Naive thymus-derived CD4-positive, alpha-beta T cell (primary cell): Measurements from ENCODE around the gene AP1M1. TPM values are rescaled to one million over a fixed set of nuclear protein-coding genes. Genes with fewer than 3 reads are reported as not detected.
A peak's percentile ranks its signal among the peaks of the same experiment; 100 is the strongest.

Source experiments
- ATAC-seq: fragments of 150-1000 bp; cut with Tn5 transposase; 2 replicates; pipeline ENCODE4 v1.10.0; 2021; ENCODE audit warnings: mild to moderate bottlenecking, moderate library complexity
- CTCF ChIA-PET: fragments of 350-600 bp; sonication (Branson Sonifier 250); formaldehyde crosslinking; loops from one replicate; lab custom pipeline; 2021; ENCODE audit warnings: antibody characterized with exemption; lab: Charles Lee
- POLR2A ChIA-PET: fragments of 350-600 bp; sonication (Branson Sonifier 250); formaldehyde crosslinking; loops from one replicate; lab custom pipeline; 2021; ENCODE audit warnings: antibody characterized with exemption, inconsistent platforms; lab: Charles Lee
- DNase-seq, 9 donors: peaks; one replicate each; pipeline versions ENCODE4 v3.0.0 to v3.0.0-alpha.2; 2020 to 2022; ENCODE audit warnings: mixed read lengths in 1 of 9
- H3K27ac ChIP-seq: one replicate; pipeline ENCODE4 v1.7.0; 2013; ENCODE audit warnings: mild to moderate bottlenecking, low read depth, low read length, moderate library complexity
- H3K27me3 ChIP-seq, 2 donors: one replicate each; pipeline ENCODE4 v1.7.0; 2013; ENCODE audit warnings: low read length in 2 of 2, mild to moderate bottlenecking in 2 of 2, moderate library complexity in 2 of 2; ENCODE audit not compliant: control insufficient read depth in 2 of 2, insufficient read depth in 2 of 2
- H3K36me3 ChIP-seq, 3 experiments: 1 replicate in 2 of 3; 2 replicates in 1 of 3; pipeline ENCODE4 v1.7.0; 2013; ENCODE audit warnings: low read length in 3 of 3, mild to moderate bottlenecking in 3 of 3, moderate library complexity in 1 of 3; ENCODE audit not compliant: insufficient read depth in 3 of 3, control insufficient read depth in 2 of 3
- H3K4me1 ChIP-seq, 2 donors: one replicate each; pipeline ENCODE4 v1.7.0; 2013; ENCODE audit warnings: low read length in 2 of 2, mild to moderate bottlenecking in 2 of 2, moderate library complexity in 1 of 2; ENCODE audit not compliant: control insufficient read depth in 2 of 2, insufficient read depth in 2 of 2
- H3K4me3 ChIP-seq: 2 replicates; pipeline ENCODE4 v1.7.0; 2013; ENCODE audit warnings: mild to moderate bottlenecking, low read length
- H3K9me3 ChIP-seq, 3 experiments: 1 replicate in 2 of 3; 2 replicates in 1 of 3; pipeline ENCODE4 v1.7.0; 2013; ENCODE audit warnings: low read length in 3 of 3; ENCODE audit not compliant: control insufficient read depth in 2 of 3
- H3K27ac Mint-ChIP-seq, 9 donors: one replicate each; pipeline ENCODE4 v1.8.0; 2020 to 2022; ENCODE audit warnings: mixed read lengths in 9 of 9, mild to moderate bottlenecking in 8 of 9, moderate library complexity in 5 of 9, inconsistent platforms in 2 of 9
- H3K27me3 Mint-ChIP-seq, 5 donors: one replicate each; pipeline ENCODE4 v1.8.0; 2021 to 2022; ENCODE audit warnings: mixed read lengths in 5 of 5, mild to moderate bottlenecking in 1 of 5
- H3K36me3 Mint-ChIP-seq, 5 donors: one replicate each; pipeline ENCODE4 v1.8.0; 2020 to 2022; ENCODE audit warnings: mixed read lengths in 5 of 5, mild to moderate bottlenecking in 3 of 5, inconsistent platforms in 1 of 5
- H3K4me1 Mint-ChIP-seq, 7 donors: one replicate each; pipeline ENCODE4 v1.8.0; 2020 to 2022; ENCODE audit warnings: mixed read lengths in 7 of 7, mild to moderate bottlenecking in 3 of 7, inconsistent platforms in 1 of 7
- H3K4me3 Mint-ChIP-seq, 10 donors: one replicate each; pipeline ENCODE4 v1.8.0; 2020 to 2022; ENCODE audit warnings: mild to moderate bottlenecking in 10 of 10, mixed read lengths in 10 of 10, moderate library complexity in 6 of 10, inconsistent platforms in 2 of 10
- H3K9me3 Mint-ChIP-seq, 11 donors: one replicate each; pipeline ENCODE4 v1.8.0; 2020 to 2022; ENCODE audit warnings: mixed read lengths in 11 of 11, mild to moderate bottlenecking in 4 of 11, inconsistent platforms in 1 of 11, moderate library complexity in 1 of 11
- intact Hi-C, 2 donors: fragments of 100-400 bp; cut with micrococcal nuclease; formaldehyde crosslinking; loops; one replicate each; pipeline ENCODE4 v1.15.1; 2023
- polyA plus RNA-seq, 2 donors: library from polyadenylated mRNA; unstranded; fragments of 300-500 nt; fragmentation: Illumina TruSeq; gene quantifications; one replicate each; pipeline ENCODE4 v1.2.3, GENCODE V29; 2021
- total RNA-seq, 6 experiments: library from RNA in 5 of 6; stranded (reverse) in 5 of 6; gene quantifications; 1 replicate in 5 of 6; 2 replicates in 1 of 6; pipeline ENCODE4 v1.2.3 and lab custom pipeline; 2021 to 2026

Gene AP1M1
- total and polyA plus RNA-seq, 7 experiments from 2014 or later = 94.9 to 169 (median 134) TPM

DNA sequence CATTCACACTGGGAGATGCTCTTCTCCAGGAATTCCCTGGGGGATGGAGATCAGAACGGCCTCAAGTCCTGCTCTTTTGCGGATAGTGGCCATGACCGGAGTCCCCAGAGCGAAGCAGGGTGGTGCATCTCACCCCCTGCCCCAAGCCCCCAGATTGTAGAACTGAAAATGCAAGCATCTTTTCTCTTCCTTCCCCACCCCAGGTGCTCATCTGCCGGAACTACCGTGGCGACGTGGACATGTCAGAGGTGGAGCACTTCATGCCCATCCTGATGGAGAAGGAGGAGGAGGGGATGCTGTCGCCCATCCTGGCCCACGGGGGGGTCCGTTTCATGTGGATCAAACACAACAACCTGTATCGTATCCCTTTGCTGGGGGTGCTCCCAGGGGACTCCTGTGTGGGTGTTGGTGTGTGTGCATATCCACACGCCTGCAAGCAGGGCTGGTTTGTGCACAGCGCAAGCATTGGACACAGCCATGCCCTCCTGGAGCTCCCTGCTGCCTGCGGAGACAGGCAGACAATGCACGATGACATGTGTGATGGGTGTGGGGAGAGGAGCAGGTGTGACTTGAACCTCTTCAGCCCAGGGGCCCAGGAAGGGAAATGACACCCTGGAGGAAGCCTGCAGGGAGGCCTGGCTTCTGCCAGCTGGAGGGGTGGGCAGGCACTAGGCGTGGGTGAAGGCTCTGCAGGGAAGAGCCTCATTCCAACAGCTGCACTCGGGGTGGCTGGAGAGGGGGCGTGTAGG lies 5.7 kb downstream of the AP1M1 start:
- Histone ChIP-seq H3K27me3 (no peaks in the 10 kb centered on the region), H3K4me1 (peaks cover 7 to 12% of the 10 kb centered on the region in 2 donors), H3K27ac (no peak overlapping the region), H3K36me3 (peaks cover 4 to 81% (median 11%) of the 10 kb centered on the region in 3 experiments), H3K9me3 (no peaks in the 10 kb centered on the region), H3K4me3 (no peak overlapping the region)
- Mint-ChIP-seq H3K36me3 (peaks cover 6 to 38% (median 23%) of the 10 kb centered on the region in 5 donors), H3K4me1 (peaks cover 42 to 61% (median 55%) of the 10 kb centered on the region in 7 donors), H3K4me3 (no peak overlapping the region), H3K27ac (peak overlapping the region in 2 of 9 donors; percentile 59 to 67), H3K27me3 (no peaks in the 10 kb centered on the region), H3K9me3 (no peaks in the 10 kb centered on the region)
- POLR2A ChIA-PET = interaction anchor here (1.1 to 1.7 kb wide), 2 partner anchors 34 to 121 kb away, joined by 3 to 5 read pairs; partner anchors contain the start of gene KLF2
- DNase-seq = no peak
- ATAC-seq = no peak
- intact Hi-C loops = no loop called here
- CTCF ChIA-PET = no interaction called here

DNA sequence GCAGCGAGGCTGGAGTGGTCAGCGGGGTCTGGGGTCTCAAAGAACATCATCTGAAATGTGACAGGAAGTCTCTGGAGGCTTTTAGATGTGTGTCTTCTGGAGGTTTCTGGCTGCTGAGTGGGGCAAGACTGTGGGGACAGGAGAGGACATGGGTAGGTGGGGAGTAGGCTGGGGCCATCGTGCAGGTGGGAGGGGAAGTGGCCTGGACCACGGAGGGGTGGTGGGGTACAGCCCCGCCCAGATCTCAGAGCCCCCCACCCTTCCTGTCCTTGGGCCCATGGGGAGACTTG lies 6.2 kb downstream of the AP1M1 start:
- ChIA-PET POLR2A (interaction anchor here (1.1 kb wide), 1 partner anchor 33 kb away, joined by 3 read pairs; no protein-coding TSS in a partner anchor), CTCF (no interaction called here)
- ATAC-seq = no peak
- no peaks in the 10 kb centered on the region for H3K27me3 ChIP-seq
- Mint-ChIP-seq H3K4me3 (no peak overlapping the region), H3K9me3 (no peaks in the 10 kb centered on the region), H3K27ac (peak overlapping the region in 2 of 9 donors; percentile 29 to 59), H3K27me3 (no peaks in the 10 kb centered on the region), H3K36me3 (peaks cover 6 to 41% (median 26%) of the 10 kb centered on the region in 5 donors), H3K4me1 (peaks cover 38 to 63% (median 53%) of the 10 kb centered on the region in 7 donors)
- peaks cover 4 to 86% (median 11%) of the 10 kb centered on the region in 3 experiments for H3K36me3 ChIP-seq
- intact Hi-C loops = no loop called here
- no peak for DNase-seq
- no peak overlapping the region for H3K4me3 ChIP-seq
- no peak overlapping the region for H3K27ac ChIP-seq
- H3K9me3 ChIP-seq = no peaks in the 10 kb centered on the region
- peaks cover 2 to 6% of the 10 kb centered on the region in 2 donors for H3K4me1 ChIP-seq

DNA sequence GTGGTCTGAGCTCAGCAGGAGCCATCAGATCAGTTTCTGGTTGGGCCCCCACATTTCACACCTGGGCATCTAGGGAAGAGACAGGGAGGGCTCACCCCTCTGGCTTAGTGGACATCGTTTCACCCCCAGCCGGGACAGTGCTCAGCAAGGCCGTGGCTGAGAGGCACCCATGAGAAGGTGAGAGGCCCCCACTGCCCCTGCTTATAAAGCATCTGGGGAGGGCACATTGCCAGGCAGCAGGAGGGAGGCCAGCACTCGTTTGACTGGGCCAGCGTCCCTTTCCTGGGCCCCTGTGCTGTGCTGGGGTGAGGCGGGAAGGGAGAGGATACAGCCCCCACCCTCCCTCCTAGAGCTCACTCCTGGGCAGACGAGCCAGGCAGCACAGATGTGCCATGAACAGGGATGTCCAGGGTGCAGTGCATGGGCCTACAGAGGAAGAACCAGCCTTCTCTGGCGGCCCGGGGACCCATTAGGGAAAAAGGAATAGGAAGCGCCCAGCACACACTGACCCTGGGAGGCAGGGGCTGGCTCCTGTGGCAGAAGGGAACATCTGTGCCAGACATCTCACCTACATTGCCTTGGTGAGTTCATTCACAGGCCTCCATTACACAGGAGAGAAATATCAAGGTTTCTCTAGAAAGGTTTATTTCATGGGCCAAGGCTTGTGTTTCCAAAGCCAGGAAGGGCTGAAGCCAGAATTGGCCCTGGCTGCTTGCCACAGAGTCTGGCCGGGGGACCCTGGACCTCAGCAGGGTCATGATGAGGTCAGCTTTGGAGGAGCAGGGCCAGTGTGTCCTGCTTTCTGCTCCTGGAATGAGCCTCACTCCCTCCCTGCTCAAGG lies 7.7 kb downstream of the AP1M1 start:
- Mint-ChIP-seq H3K36me3 (peaks cover 15 to 51% (median 33%) of the 10 kb centered on the region in 5 donors), H3K27ac (peak overlapping the region in 2 of 9 donors; percentile 40 to 41), H3K27me3 (no peaks in the 10 kb centered on the region), H3K9me3 (no peaks in the 10 kb centered on the region), H3K4me3 (no peak overlapping the region), H3K4me1 (peaks cover 27 to 57% (median 48%) of the 10 kb centered on the region in 7 donors)
- Histone ChIP-seq H3K36me3 (peaks cover 4 to 92% (median 11%) of the 10 kb centered on the region in 3 experiments), H3K4me1 (no peaks in the 10 kb centered on the region), H3K4me3 (no peak overlapping the region), H3K27ac (no peak overlapping the region), H3K27me3 (no peaks in the 10 kb centered on the region), H3K9me3 (no peaks in the 10 kb centered on the region)
- intact Hi-C loops = no loop called here
- DNase-seq = no peak
- no peak for ATAC-seq
- POLR2A ChIA-PET = interaction anchor here (0.7 kb wide), 1 partner anchor 24 kb away, joined by 3 read pairs; no protein-coding TSS in a partner anchor
- CTCF ChIA-PET = no interaction called here

DNA sequence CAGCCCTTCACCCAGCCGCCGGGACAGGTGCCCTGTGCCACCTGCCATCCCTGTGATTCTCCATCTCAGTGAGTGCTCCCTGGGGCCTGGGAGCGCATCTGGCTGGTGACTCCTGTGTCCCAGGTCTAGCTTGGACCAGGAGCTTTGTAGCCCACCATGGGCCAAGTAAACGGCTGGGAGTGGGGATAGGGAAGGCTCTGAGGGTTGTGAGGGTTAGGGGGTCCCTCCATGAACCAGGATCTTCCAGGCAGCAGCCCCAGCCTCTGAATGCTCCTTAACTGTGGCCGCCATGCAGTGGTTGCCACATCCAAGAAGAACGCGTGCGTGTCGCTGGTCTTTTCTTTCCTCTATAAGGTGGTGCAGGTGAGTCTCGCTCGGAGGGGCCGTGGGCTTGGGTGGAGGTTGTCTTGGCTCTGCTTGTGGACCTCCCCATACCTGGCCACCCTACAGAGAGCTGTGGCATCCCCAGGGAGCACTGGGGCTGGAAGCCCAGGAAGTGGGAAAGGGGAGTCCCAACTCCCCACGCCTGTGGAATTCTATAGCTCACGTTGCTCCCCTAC lies 8.4 kb downstream of the AP1M1 start:
- CTCF ChIA-PET = interaction anchor here (1.5 kb wide), 1 partner anchor 41 kb away, joined by 4 read pairs; no protein-coding TSS in a partner anchor
- peaks cover 19 to 52% (median 34%) of the 10 kb centered on the region in 5 donors for H3K36me3 Mint-ChIP-seq
- H3K4me3 Mint-ChIP-seq = no peak overlapping the region
- Histone ChIP-seq H3K9me3 (no peaks in the 10 kb centered on the region), H3K4me1 (no peaks in the 10 kb centered on the region), H3K36me3 (peaks cover 4 to 89% (median 11%) of the 10 kb centered on the region in 3 experiments), H3K27me3 (no peaks in the 10 kb centered on the region), H3K27ac (no peak overlapping the region), H3K4me3 (no peak overlapping the region)
- H3K27ac Mint-ChIP-seq = peak overlapping the region in 4 of 9 donors; percentile 64 to 94 (median 74)
- DNase-seq (no peak), ATAC-seq (no peak)
- no peaks in the 10 kb centered on the region for H3K27me3 Mint-ChIP-seq
- H3K4me1 Mint-ChIP-seq = peaks cover 23 to 55% (median 47%) of the 10 kb centered on the region in 7 donors
- H3K9me3 Mint-ChIP-seq = no peaks in the 10 kb centered on the region
- intact Hi-C loops = no loop called here
- POLR2A ChIA-PET = interaction anchor here (0.6 to 0.7 kb wide), 2 partner anchors 24 to 743 kb away, joined by 3 read pairs; no protein-coding TSS in a partner anchor

DNA sequence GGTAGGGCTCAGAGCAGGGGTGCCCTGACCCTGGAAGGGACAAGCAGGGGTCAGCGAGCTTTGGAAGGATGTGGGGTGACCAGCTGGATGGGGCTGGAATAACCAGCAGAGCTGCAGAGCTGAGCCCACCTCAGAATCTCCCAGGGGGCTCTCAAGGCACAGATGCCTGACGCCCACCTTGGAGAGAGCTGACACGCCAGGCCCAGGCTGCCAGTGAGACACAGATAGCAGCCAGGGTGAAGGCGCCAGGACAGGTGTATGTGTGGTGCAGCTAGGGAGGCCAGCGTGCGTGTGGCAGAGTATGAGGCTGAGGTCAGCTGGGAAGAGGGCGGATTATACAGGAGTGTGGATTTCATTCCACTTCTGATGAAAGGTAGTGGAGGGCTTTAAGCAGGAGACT lies 8.9 kb downstream of the AP1M1 start:
- peaks cover 21 to 56% (median 47%) of the 10 kb centered on the region in 7 donors for H3K4me1 Mint-ChIP-seq
- ChIA-PET POLR2A (interaction anchor here (0.6 to 1.6 kb wide), 3 partner anchors 9 to 744 kb away, joined by 3 to 5 read pairs (median 3); partner anchors contain the start of gene AP1M1), CTCF (interaction anchor here (1.5 kb wide), 1 partner anchor 41 kb away, joined by 4 read pairs; no protein-coding TSS in a partner anchor)
- H3K4me1 ChIP-seq = peaks cover 0 to 3% of the 10 kb centered on the region in 2 donors
- ATAC-seq (no peak), DNase-seq (no peak)
- H3K36me3 Mint-ChIP-seq = peaks cover 19 to 53% (median 37%) of the 10 kb centered on the region in 5 donors
- peak overlapping the region in 7 of 9 donors; percentile 0 to 94 (median 73) for H3K27ac Mint-ChIP-seq
- no peaks in the 10 kb centered on the region for H3K27me3 ChIP-seq
- H3K9me3 ChIP-seq = no peaks in the 10 kb centered on the region
- H3K27ac ChIP-seq = no peak overlapping the region
- no peaks in the 10 kb centered on the region for H3K9me3 Mint-ChIP-seq
- H3K4me3 ChIP-seq = no peak overlapping the region
- no peaks in the 10 kb centered on the region for H3K27me3 Mint-ChIP-seq
- H3K36me3 ChIP-seq = peaks cover 4 to 91% (median 11%) of the 10 kb centered on the region in 3 experiments
- intact Hi-C loops = no loop called here
- H3K4me3 Mint-ChIP-seq = peak overlapping the region in 1 of 10 donors; percentile 14

DNA sequence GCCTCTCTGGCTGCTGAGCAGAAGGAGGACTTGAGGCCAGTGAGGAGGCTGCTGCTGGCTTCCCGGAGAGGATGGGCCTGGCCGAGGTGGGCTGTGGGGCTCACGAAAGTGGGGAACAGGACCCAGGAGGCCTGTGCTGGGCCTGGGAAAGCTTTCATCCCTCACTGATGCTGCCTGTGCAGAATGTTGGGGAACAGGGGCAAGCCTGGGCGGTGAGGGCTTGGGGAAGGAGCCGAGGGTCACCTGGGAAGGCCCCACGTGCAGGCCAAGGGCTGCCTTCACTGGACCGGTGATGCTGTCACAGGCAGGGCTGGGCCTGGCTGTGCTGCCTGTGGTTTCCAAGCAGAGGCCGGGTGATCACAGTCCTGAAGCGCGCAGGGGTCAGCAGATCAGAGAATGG lies 9.4 kb downstream of the AP1M1 start:
- Histone ChIP-seq H3K36me3 (peaks cover 4 to 88% (median 11%) of the 10 kb centered on the region in 3 experiments), H3K9me3 (no peaks in the 10 kb centered on the region), H3K4me1 (peaks cover 0 to 7% of the 10 kb centered on the region in 2 donors), H3K4me3 (no peak overlapping the region), H3K27ac (no peak overlapping the region), H3K27me3 (no peaks in the 10 kb centered on the region)
- ChIA-PET POLR2A (interaction anchor here (1.6 kb wide), 1 partner anchor 9 kb away, joined by 5 read pairs; the partner anchor contains the start of gene AP1M1), CTCF (interaction anchor here (1.5 kb wide), 1 partner anchor 40 kb away, joined by 4 read pairs; no protein-coding TSS in a partner anchor)
- ATAC-seq (no peak), DNase-seq (no peak)
- no peaks in the 10 kb centered on the region for H3K27me3 Mint-ChIP-seq
- peaks cover 20 to 60% (median 50%) of the 10 kb centered on the region in 7 donors for H3K4me1 Mint-ChIP-seq
- H3K36me3 Mint-ChIP-seq = peaks cover 19 to 57% (median 41%) of the 10 kb centered on the region in 5 donors
- intact Hi-C loops = no loop called here
- H3K4me3 Mint-ChIP-seq = peak overlapping the region in 1 of 10 donors; percentile 14
- H3K27ac Mint-ChIP-seq = peak overlapping the region in 7 of 9 donors; percentile 57 to 94 (median 74)
- peaks cover 0 to 3% (median 0%) of the 10 kb centered on the region in 11 donors for H3K9me3 Mint-ChIP-seq
